ENCODE results near the gene MED13L.

Gene MED13L
- long read RNA-seq, donor 1, partial matches to known transcripts: 0 of 3 reads
- long read RNA-seq, donor 1, other reads (novel, unspliced or antisense): 0 of 3 reads
- long read RNA-seq, donor 2, full-length matches to known transcripts: 6 of 6 reads
- long read RNA-seq, donor 2, partial matches to known transcripts: 0 of 6 reads
- long read RNA-seq, donor 2, other reads (novel, unspliced or antisense): 0 of 6 reads
- long read RNA-seq, donor 3, full-length matches to known transcripts: 5 of 5 reads
- long read RNA-seq, donor 3, partial matches to known transcripts: 0 of 5 reads
- long read RNA-seq, donor 3, other reads (novel, unspliced or antisense): 0 of 5 reads
- long read RNA-seq, donor 4, full-length matches to known transcripts: 9 of 9 reads
- long read RNA-seq, donor 4, partial matches to known transcripts: 0 of 9 reads
- long read RNA-seq, donor 4, other reads (novel, unspliced or antisense): 0 of 9 reads
- long read RNA-seq, donor 5, full-length matches to known transcripts: 6 of 6 reads
- long read RNA-seq, donor 5, partial matches to known transcripts: 0 of 6 reads
- long read RNA-seq, donor 5, other reads (novel, unspliced or antisense): 0 of 6 reads
- long read RNA-seq, donor 6, full-length matches to known transcripts: 15 of 22 reads
- long read RNA-seq, donor 6, partial matches to known transcripts: 7 of 22 reads
- long read RNA-seq, donor 6, other reads (novel, unspliced or antisense): 0 of 22 reads
- long read RNA-seq, donor 7, full-length matches to known transcripts: 19 of 30 reads
- long read RNA-seq, donor 7, partial matches to known transcripts: 11 of 30 reads
- long read RNA-seq, donor 7, other reads (novel, unspliced or antisense): 0 of 30 reads
- long read RNA-seq, donor 8, full-length matches to known transcripts: 4 of 4 reads
- long read RNA-seq, donor 8, partial matches to known transcripts: 0 of 4 reads
- long read RNA-seq, donor 8, other reads (novel, unspliced or antisense): 0 of 4 reads

- peak; percentile 60 for DNase-seq
These were observed at the start of gene MED13L for GRCh38 chr12:116277467-116278278. TSS of gene MED13L (minus strand) at chr12:116277693. CDS start at chr12:116277131, 562 bp downstream.

GRCh38 chr12:116325336-116325664 is 47.8 kb upstream of the MED13L start:
- DNase-seq: no peak

- no peak for DNase-seq
These were observed 47.3 kb upstream of the MED13L start for GRCh38 chr12:116324654-116325335.

GRCh38 chr12:116323406-116324386 is 46.2 kb upstream of the MED13L start:
- no peak for DNase-seq

- no peak for DNase-seq
These were observed 44.4 kb upstream of the MED13L start for GRCh38 chr12:116321913-116322312.

GRCh38 chr12:116320791-116321217 is 43.3 kb upstream of the MED13L start:
- DNase-seq: no peak

GRCh38 chr12:116319898-116320621 is 42.6 kb upstream of the MED13L start:
- no peak for DNase-seq

- DNase-seq: no peak
These were observed 41.9 kb upstream of the MED13L start for GRCh38 chr12:116319233-116319897.

- DNase-seq: no peak
These were observed 41.2 kb upstream of the MED13L start for GRCh38 chr12:116318576-116319232.

- DNase-seq: no peak
These were observed 40.6 kb upstream of the MED13L start for GRCh38 chr12:116317986-116318575.

GRCh38 chr12:116317139-116317538 is 39.6 kb upstream of the MED13L start:
- DNase-seq: no peak

- no peak for DNase-seq
These were observed 37.0 kb upstream of the MED13L start for GRCh38 chr12:116314477-116314876.

- no peak for DNase-seq
These were observed 35.9 kb upstream of the MED13L start for GRCh38 chr12:116313194-116313927.

- DNase-seq: no peak
These were observed 32.6 kb upstream of the MED13L start for GRCh38 chr12:116310082-116310481.

- no peak for DNase-seq
These were observed 31.9 kb upstream of the MED13L start for GRCh38 chr12:116309343-116309742.

GRCh38 chr12:116308647-116309046 is 31.2 kb upstream of the MED13L start:
- DNase-seq: no peak

- DNase-seq: no peak
These were observed 29.5 kb upstream of the MED13L start for GRCh38 chr12:116306968-116307367.

All from right kidney (tissue), 9 donors.